A549 (cell line): ENCODE measurements around the gene HEATR1. TPM values are rescaled to one million over a fixed set of nuclear protein-coding genes. Genes with fewer than 3 reads are reported as not detected.
"Not testable (repeated sequence)": the region's sequence is repeated elsewhere in the genome, so short reads cannot be mapped to it uniquely, and the experiment has no call there.

Experiments
- ATAC-seq, 2 experiments: fragments of 200-7000 bp in 1 of 2; fragments of >200 bp in 1 of 2; cut with Nextera tagmentation in 1 of 2; cut with Tn5 transposase in 1 of 2; 3 replicates each; pipeline versions ENCODE4 v1.8.0 to v1.9.1; 2018 to 2020; ENCODE audit warnings: mild to moderate bottlenecking in 1 of 2, moderate library complexity in 1 of 2
- CTCF ChIA-PET: fragments of 300-600 bp; sonication (Branson Sonifier 250); formaldehyde crosslinking; extraction: SDS; loops from one replicate; lab custom pipeline; 2021; ENCODE audit warnings: antibody characterized with exemption, inconsistent platforms; lab: Yijun Ruan, JAX
- POLR2A ChIA-PET: fragments of 350-600 bp; formaldehyde crosslinking; extraction: SDS; loops from one replicate; lab custom pipeline; 2021; ENCODE audit warnings: antibody characterized with exemption, inconsistent platforms; lab: Yijun Ruan, JAX
- DNase-seq, 2 experiments: peaks; one replicate each; pipeline versions ENCODE4 v3.0.0 to v3.0.0-alpha.2; 2011 to 2016; ENCODE audit warnings: low read depth in 1 of 2, low spot score in 1 of 2
- FAIRE-seq: peaks from 2 replicates; lab custom pipeline; 2011; peaks lifted over from hg19 to GRCh38; lab: Jason Lieb, UNC
- H3K27ac ChIP-seq, 2 experiments: fragments of >200 bp; sonication (Bioruptor Twin); formaldehyde crosslinking; 3 replicates each; pipeline ENCODE4 v1.5.1; 2016 to 2017
- H3K4me1 ChIP-seq: fragments of >200 bp; sonication (Bioruptor Twin); formaldehyde crosslinking; 3 replicates; pipeline ENCODE4 v1.6.1; 2016
- H3K4me2 ChIP-seq: fragments of >200 bp; sonication (Bioruptor Twin); formaldehyde crosslinking; 3 replicates; pipeline ENCODE4 v1.6.1; 2016
- H3K4me3 ChIP-seq: fragments of >200 bp; sonication (Bioruptor Twin); formaldehyde crosslinking; 3 replicates; pipeline ENCODE4 v1.5.1; 2016
- H3K9me3 ChIP-seq: fragments of >200 bp; sonication (Bioruptor Twin); formaldehyde crosslinking; 3 replicates; pipeline ENCODE4 v1.6.1; 2016
- BHLHE40 ChIP-seq: IDR thresholded peaks from 2 replicates; pipeline ENCODE4 v1.6.1; 2012; ENCODE audit warnings: low read depth, low read length, inconsistent platforms
- CBX2 ChIP-seq: fragments of 200-600 bp; sonication (generic); IDR thresholded peaks from 2 replicates; pipeline ENCODE4 v1.6.1; 2016; ENCODE audit warnings: low read depth, mild to moderate bottlenecking, borderline replicate concordance
- FOSB ChIP-seq: fragments of 250-450 bp; sonication (Bioruptor Pico); IDR thresholded peaks from 2 replicates; pipeline ENCODE4 v1.5.0; 2020; ENCODE audit warnings: mild to moderate bottlenecking, moderate library complexity
- FOSL2 ChIP-seq, 2 experiments: fragments of 450-650 bp in 1 of 2; fragments of >200 bp in 1 of 2; sonication (Bioruptor Twin) in 1 of 2; formaldehyde crosslinking; IDR thresholded peaks; 2 replicates each; pipeline versions ENCODE4 v1.5.0 to v1.6.1; 2016 to 2020; ENCODE audit warnings: mild to moderate bottlenecking in 1 of 2, moderate library complexity in 1 of 2
- GATA3 ChIP-seq: IDR thresholded peaks from 2 replicates; pipeline ENCODE4 v1.6.1; 2012; ENCODE audit warnings: borderline replicate concordance
- HDAC2 ChIP-seq: fragments of 200-600 bp; sonication (generic); IDR thresholded peaks from 2 replicates; pipeline ENCODE4 v1.6.1; 2016
- HOXA7 ChIP-seq: fragments of 250-450 bp; sonication (Bioruptor Pico); IDR thresholded peaks from 2 replicates; pipeline ENCODE4 v1.5.0; 2020; ENCODE audit warnings: mild to moderate bottlenecking, moderate library complexity
- KDM1A ChIP-seq: fragments of 200-600 bp; sonication (generic); IDR thresholded peaks from 2 replicates; pipeline ENCODE4 v1.6.1; 2016; ENCODE audit warnings: low read depth, mild to moderate bottlenecking
- MAZ ChIP-seq: fragments of 150-350 bp; IDR thresholded peaks from 2 replicates; pipeline ENCODE4 v1.6.1; 2014; ENCODE audit warnings: antibody characterized with exemption, low read depth, low read length, borderline replicate concordance
- NFE2L2 ChIP-seq: fragments of 150-350 bp; conservative IDR thresholded peaks from 2 replicates; pipeline ENCODE4 v1.6.1; 2014; ENCODE audit warnings: low read length
- NR3C1 ChIP-seq: fragments of >200 bp; sonication (Bioruptor Twin); formaldehyde crosslinking; IDR thresholded peaks from 3 replicates; pipeline ENCODE4 v1.6.1; 2017
- PHF8 ChIP-seq: fragments of 200-600 bp; sonication (generic); IDR thresholded peaks from 2 replicates; pipeline ENCODE4 v1.6.1; 2016; ENCODE audit warnings: low read depth, mild to moderate bottlenecking, antibody characterized with exemption, moderate library complexity, borderline replicate concordance
- RCOR1 ChIP-seq: fragments of 150-350 bp; IDR thresholded peaks from 2 replicates; pipeline ENCODE4 v1.6.1; 2014; ENCODE audit warnings: antibody characterized with exemption, low read length, low read depth
- SMC3 ChIP-seq: fragments of >200 bp; sonication (Bioruptor Twin); formaldehyde crosslinking; IDR thresholded peaks from 3 replicates; pipeline ENCODE4 v1.6.1; 2018; ENCODE audit warnings: inconsistent platforms
- SREBF2 ChIP-seq: fragments of 450-650 bp; IDR thresholded peaks from 2 replicates; pipeline ENCODE4 v1.6.1; 2014; ENCODE audit warnings: mild to moderate bottlenecking, moderate library complexity
- USF2 ChIP-seq: fragments of 450-650 bp; IDR thresholded peaks from 2 replicates; pipeline ENCODE4 v1.6.1; 2014; ENCODE audit warnings: antibody characterized with exemption
- ZFP36 ChIP-seq: fragments of 450-650 bp; IDR thresholded peaks from 2 replicates; pipeline ENCODE4 v1.6.1; 2014; ENCODE audit warnings: borderline replicate concordance; ENCODE audit not compliant: partially characterized antibody
- ZSCAN20 ChIP-seq: fragments of 250-450 bp; sonication (Bioruptor Pico); IDR thresholded peaks from 2 replicates; pipeline ENCODE4 v1.8.0; 2022; ENCODE audit warnings: mild to moderate bottlenecking, moderate library complexity
- WGBS: methylation state at CpG from one replicate; pipeline ENCODE4 v1.1.6; 2017; ENCODE audit errors: missing lambda C conversion rate; 5-methylcytosine and 5-hydroxymethylcytosine counted together
- polyA plus RNA-seq, 4 experiments: library from polyadenylated mRNA; depleted of rRNA in 3 of 4; stranded (reverse); fragments of >200 nt; fragmentation: RNase III in 1 of 4; extraction: RNeasy Plus Mini Kit Qiagen cat#74134 plus additional on column Dnase treatment in 1 of 4; gene quantifications; 2 replicates in 3 of 4; 3 replicates in 1 of 4; pipeline ENCODE4 v1.2.3, GENCODE V29; 2011 to 2017
- TF ChIP-seq, protein P1 (sequence below): fragments of >200 bp; sonication (Bioruptor Twin); formaldehyde crosslinking; IDR thresholded peaks from 2 replicates; pipeline ENCODE4 v1.6.1; 2016
- TF ChIP-seq, protein P2 (sequence below): fragments of 250-450 bp; sonication (Bioruptor Pico); IDR thresholded peaks from 2 replicates; pipeline ENCODE4 v1.5.0; 2020; ENCODE audit warnings: low read depth, mild to moderate bottlenecking, moderate library complexity
- TF ChIP-seq, protein P3 (sequence below): fragments of 250-450 bp; sonication (Bioruptor Pico); IDR thresholded peaks from 2 replicates; pipeline ENCODE4 v1.5.0; 2021; ENCODE audit warnings: mild to moderate bottlenecking, moderate library complexity, borderline replicate concordance

HEATR1 gene
- polyA plus RNA-seq, 2 of the 4 experiments (the other 2 are of a cell fraction) = 22.3 to 50.1 TPM

DNA sequence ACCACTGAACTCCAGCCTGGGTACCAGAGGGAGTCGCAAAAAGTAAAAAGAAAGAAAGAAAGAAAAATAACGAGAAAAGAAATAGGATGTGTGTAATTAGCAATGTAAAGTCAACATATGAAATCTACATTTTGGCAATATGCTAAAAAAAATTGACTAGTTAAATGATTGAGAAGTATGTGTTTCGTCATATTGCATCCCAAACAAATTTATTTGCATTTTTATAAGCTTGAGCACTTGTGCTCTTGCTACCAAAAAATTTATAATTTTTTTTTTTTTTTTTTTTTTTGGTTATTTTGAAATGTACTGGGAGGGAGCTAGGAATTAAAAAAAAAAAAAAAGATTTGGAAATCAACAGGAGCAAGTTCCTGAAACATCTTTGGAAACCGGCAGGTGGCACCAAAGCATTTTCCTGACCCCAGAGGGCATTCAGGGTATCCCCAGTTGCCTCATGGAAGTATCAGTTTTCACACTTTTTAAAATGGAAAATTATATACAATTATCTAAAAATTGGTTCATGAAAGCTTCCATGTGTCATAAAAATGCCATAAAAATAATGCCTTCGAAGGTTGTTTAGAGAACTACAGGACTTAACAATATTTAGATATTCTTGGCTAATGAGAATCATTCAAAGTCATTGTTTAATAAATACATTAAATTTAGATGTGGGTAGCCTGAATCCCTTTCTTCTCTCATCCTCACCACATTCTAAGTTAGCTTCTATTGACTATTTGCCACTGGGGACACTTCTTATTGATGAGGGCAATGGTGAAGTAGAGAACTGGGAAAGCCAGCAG, 4.8 kb upstream of the HEATR1 start (continued):
- TF ChIP-seq BHLHE40 (no peak), HDAC2 (no peak), SMC3 (peak; percentile 83), GATA3 (no peak), MAZ (no peak), HOXA7 (CRISPR knock-in tag) (no peak)

DNA sequence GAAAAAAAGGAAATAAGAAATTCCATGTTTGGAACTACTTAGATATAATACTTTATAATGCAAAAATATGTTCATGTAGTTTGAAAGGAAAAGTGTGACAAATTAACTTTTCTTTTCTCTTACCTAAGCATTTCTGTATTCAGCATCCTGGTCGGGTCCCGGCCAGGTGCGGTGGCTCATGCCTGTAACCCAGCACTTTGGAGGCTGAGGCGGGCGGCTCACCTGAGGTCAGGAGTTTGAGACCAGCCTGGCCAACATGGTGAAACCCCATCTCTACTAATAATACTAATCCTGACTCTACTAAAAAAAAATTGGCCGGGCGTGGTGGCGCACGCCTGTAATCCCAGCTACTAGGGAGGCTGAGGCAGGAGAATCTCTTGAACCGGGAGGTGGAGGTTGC, 3.3 kb upstream of the HEATR1 start:
- ATAC-seq = not testable (repeated sequence)

DNA sequence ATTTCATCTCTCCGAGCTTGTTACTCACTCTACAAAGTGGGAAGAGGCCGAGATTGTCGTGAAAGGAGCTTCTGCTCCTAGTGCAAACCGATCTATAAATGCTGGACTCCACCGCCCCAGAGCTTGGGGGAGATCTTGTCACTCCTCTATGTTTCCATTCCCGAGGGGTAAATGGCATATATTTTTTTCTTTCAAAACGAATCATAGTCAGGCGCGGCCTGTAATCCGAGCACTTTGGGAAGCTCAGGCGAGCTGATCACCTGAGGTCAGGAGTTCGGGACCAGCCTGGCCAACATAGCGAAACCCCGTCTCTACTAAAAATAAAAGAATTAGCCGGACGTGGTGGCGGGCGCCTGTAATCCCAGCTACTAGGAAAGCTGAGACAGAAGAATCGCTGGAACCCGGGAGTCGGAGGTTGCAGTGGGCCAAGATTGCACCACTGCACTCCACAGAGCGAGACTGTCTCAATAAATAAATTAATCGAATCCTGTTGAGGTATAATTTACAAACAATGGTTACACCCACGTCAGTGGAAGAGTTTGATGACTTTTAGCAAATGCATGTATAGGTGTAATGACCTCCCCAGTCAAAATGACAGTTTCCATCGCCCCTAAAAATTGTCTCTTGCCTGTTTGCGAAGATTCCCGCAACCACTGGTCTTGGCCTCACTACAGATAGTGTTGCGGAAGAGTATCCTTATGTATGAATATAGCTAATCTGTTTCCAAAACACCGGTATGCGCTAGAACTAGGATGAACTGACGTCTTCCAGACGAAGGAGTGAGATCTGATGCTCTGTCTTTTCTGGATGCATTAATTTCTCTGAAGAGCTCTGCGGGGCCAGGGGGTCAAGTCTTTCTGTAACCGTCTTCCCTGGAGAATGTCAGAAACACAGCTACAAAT, 840 bp upstream of the HEATR1 start:
- no peak for DNase-seq
- POLR2A ChIA-PET = interaction anchor here (0.5 to 1.1 kb wide), 8 partner anchors 24 to 300 kb away, joined by 3 to 11 read pairs (median 3); partner anchors contain the start of gene MTR
- ATAC-seq = peak; percentile 51 to 62
- CTCF ChIA-PET = interaction anchor here (0.6 to 3.0 kb wide), 7 partner anchors 9 to 957 kb away, joined by 3 to 16 read pairs (median 3); no protein-coding TSS in a partner anchor
- Histone ChIP-seq H3K4me1 (peaks cover 12% of the 10 kb centered on the region), H3K4me3 (peak overlapping the region; percentile 98), H3K27ac (peak overlapping the region; percentile 87 to 93), H3K9me3 (no peaks in the 10 kb centered on the region), H3K4me2 (peak overlapping the region; percentile 74)
- no peak for FAIRE-seq
- TF ChIP-seq KDM1A (0 out of 2 replicates have a peak, but pooled peaks have one; percentile 36), PHF8 (peak; percentile 26; the same call in 1 of the 2 replicates), RCOR1 (no peak)
- WGBS = 66% methylated on average over 34 of the region's 34 CpGs

More for the DNA sequence above, 3.3 kb upstream of the HEATR1 start:
- H3K9me3 ChIP-seq, POLR2A ChIA-PET, H3K4me1 ChIP-seq, H3K4me2 ChIP-seq, FAIRE-seq, H3K4me3 ChIP-seq, DNase-seq, H3K27ac ChIP-seq: not testable (repeated sequence)
- CTCF ChIA-PET = interaction anchor here (2.9 to 3.0 kb wide), 2 partner anchors 779 to 956 kb away, joined by 15 to 21 read pairs; no protein-coding TSS in a partner anchor
- 84% methylated on average over 10 of the region's 10 CpGs for WGBS

- CTCF ChIA-PET = interaction anchor here (0.6 to 0.8 kb wide), 2 partner anchors 46 to 785 kb away, joined by 4 to 7 read pairs; no protein-coding TSS in a partner anchor
These were observed 2.1 kb downstream of the HEATR1 start for GRCh38 chr1:236602171-236602570.

More at GRCh38 chr1:236602171-236602570, 2.1 kb downstream of the HEATR1 start:
- ATAC-seq (no peak), DNase-seq (no peak)
- Histone ChIP-seq H3K4me1 (peaks cover 12% of the 10 kb centered on the region), H3K4me2 (peak overlapping the region; percentile 85; the same call in 1 of the 3 replicates), H3K27ac (no peak overlapping the region), H3K4me3 (no peak overlapping the region), H3K9me3 (no peaks in the 10 kb centered on the region)
- no peak for TF ChIP-seq CBX2
- TF ChIP-seq ZFP36 = no peak
- no peak for TF ChIP-seq NR3C1
- TF ChIP-seq, protein P1, sequence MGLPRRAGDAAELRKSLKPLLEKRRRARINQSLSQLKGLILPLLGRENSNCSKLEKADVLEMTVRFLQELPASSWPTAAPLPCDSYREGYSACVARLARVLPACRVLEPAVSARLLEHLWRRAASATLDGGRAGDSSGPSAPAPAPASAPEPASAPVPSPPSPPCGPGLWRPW = no peak
- TF ChIP-seq ZSCAN20 = no peak
- TF ChIP-seq FOSB = no peak
- no peak for TF ChIP-seq USF2
- TF ChIP-seq FOSL2 (IDR thresholded peaks at IDR 0.05) = no peak
- TF ChIP-seq FOSL2 (CRISPR knock-in tag; IDR thresholded peaks at IDR 0.05) = no peak
- TF ChIP-seq, protein P2, sequence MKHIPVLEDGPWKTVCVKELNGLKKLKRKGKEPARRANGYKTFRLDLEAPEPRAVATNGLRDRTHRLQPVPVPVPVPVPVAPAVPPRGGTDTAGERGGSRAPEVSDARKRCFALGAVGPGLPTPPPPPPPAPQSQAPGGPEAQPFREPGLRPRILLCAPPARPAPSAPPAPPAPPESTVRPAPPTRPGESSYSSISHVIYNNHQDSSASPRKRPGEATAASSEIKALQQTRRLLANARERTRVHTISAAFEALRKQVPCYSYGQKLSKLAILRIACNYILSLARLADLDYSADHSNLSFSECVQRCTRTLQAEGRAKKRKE (CRISPR knock-in tag) = no peak
- no peak for TF ChIP-seq SREBF2
- no peak for TF ChIP-seq MAZ
- no peak for TF ChIP-seq SMC3
- TF ChIP-seq NFE2L2 = no peak
- TF ChIP-seq, protein P3, sequence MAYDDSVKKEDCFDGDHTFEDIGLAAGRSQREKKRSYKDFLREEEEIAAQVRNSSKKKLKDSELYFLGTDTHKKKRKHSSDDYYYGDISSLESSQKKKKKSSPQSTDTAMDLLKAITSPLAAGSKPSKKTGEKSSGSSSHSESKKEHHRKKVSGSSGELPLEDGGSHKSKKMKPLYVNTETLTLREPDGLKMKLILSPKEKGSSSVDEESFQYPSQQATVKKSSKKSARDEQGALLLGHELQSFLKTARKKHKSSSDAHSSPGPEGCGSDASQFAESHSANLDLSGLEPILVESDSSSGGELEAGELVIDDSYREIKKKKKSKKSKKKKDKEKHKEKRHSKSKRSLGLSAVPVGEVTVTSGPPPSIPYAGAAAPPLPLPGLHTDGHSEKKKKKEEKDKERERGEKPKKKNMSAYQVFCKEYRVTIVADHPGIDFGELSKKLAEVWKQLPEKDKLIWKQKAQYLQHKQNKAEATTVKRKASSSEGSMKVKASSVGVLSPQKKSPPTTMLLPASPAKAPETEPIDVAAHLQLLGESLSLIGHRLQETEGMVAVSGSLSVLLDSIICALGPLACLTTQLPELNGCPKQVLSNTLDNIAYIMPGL (CRISPR knock-in tag) = no peak
- TF ChIP-seq, all 56 proteins: peak for 0
- FAIRE-seq = no peak
- POLR2A ChIA-PET = no interaction called here
